HepG2 (cell line): ENCODE data around the gene BIVM. TPM values are rescaled to one million over a fixed set of nuclear protein-coding genes. Genes with fewer than 3 reads are reported as not detected.

Experiments
- BRF2 ChIP-seq: sonication (generic); formaldehyde crosslinking; IDR thresholded peaks from 2 replicates; pipeline ENCODE4 v1.8.1; 2022; ENCODE audit warnings: mild to moderate bottlenecking, missing genetic modification reagents
- ELF1 ChIP-seq: sonication (generic); formaldehyde crosslinking; IDR thresholded peaks from 2 replicates; pipeline ENCODE4 v1.4.0; 2020; ENCODE audit warnings: missing genetic modification reagents
- FUBP1 ChIP-seq: sonication (generic); formaldehyde crosslinking; IDR thresholded peaks from 2 replicates; pipeline ENCODE4 v1.5.1; 2020; ENCODE audit warnings: missing genetic modification reagents, mild to moderate bottlenecking, borderline replicate concordance
- HOXD1 ChIP-seq: sonication (generic); formaldehyde crosslinking; IDR thresholded peaks from 2 replicates; pipeline ENCODE4 v1.5.0; 2020; ENCODE audit warnings: missing genetic modification reagents
- IKZF5 ChIP-seq: IDR thresholded peaks from 2 replicates; pipeline ENCODE4 v1.6.1; 2018; ENCODE audit warnings: missing genetic modification reagents, mild to moderate bottlenecking, missing compliant biosample characterization
- LCORL ChIP-seq, 2 experiments: fragments of 450-650 bp in 1 of 2; sonication (generic) in 1 of 2; formaldehyde crosslinking in 1 of 2; IDR thresholded peaks; 2 replicates each; pipeline versions ENCODE4 v1.5.0 to v1.6.1; 2017 to 2020; ENCODE audit warnings: antibody characterized with exemption in 1 of 2, missing genetic modification reagents in 1 of 2
- MAX ChIP-seq: IDR thresholded peaks from 2 replicates; pipeline ENCODE4 v1.6.1; 2012; ENCODE audit warnings: inconsistent platforms
- RAD21 ChIP-seq: fragments of 450-650 bp; formaldehyde crosslinking; IDR thresholded peaks from 2 replicates; pipeline ENCODE4 v1.5.0; 2020; ENCODE audit warnings: mild to moderate bottlenecking
- RXRB ChIP-seq: IDR thresholded peaks from 2 replicates; pipeline ENCODE4 v1.6.1; 2016; ENCODE audit warnings: borderline replicate concordance, missing genetic modification reagents, missing compliant biosample characterization
- SNAI1 ChIP-seq: sonication (generic); formaldehyde crosslinking; IDR thresholded peaks from 2 replicates; pipeline ENCODE4 v1.5.0; 2020; ENCODE audit warnings: mild to moderate bottlenecking, missing genetic modification reagents, borderline replicate concordance
- TMF1 ChIP-seq: sonication (generic); formaldehyde crosslinking; IDR thresholded peaks from 2 replicates; pipeline ENCODE4 v1.8.1; 2022; ENCODE audit warnings: low read depth, missing genetic modification reagents
- ZBTB20 ChIP-seq: sonication (generic); formaldehyde crosslinking; IDR thresholded peaks from 2 replicates; pipeline ENCODE4 v1.8.1; 2023; ENCODE audit warnings: missing genetic modification reagents, low read depth, mild to moderate bottlenecking, borderline replicate concordance
- ZFP82 ChIP-seq: sonication (generic); formaldehyde crosslinking; IDR thresholded peaks from 2 replicates; pipeline ENCODE4 v1.5.1; 2020; ENCODE audit warnings: mild to moderate bottlenecking, missing genetic modification reagents, borderline replicate concordance
- ZKSCAN1 ChIP-seq: fragments of 150-350 bp; IDR thresholded peaks from 2 replicates; pipeline ENCODE4 v1.6.1; 2014; ENCODE audit warnings: low read length
- ZNF138 ChIP-seq: sonication (generic); formaldehyde crosslinking; IDR thresholded peaks from 2 replicates; pipeline ENCODE4 v1.5.0; 2020; ENCODE audit warnings: mild to moderate bottlenecking, low read depth, missing genetic modification reagents
- ZNF256 ChIP-seq: sonication (generic); formaldehyde crosslinking; conservative IDR thresholded peaks from 2 replicates; pipeline ENCODE4 v1.4.0; 2020; ENCODE audit warnings: missing genetic modification reagents
- ZNF337 ChIP-seq: sonication (generic); formaldehyde crosslinking; IDR thresholded peaks from 2 replicates; pipeline ENCODE4 v1.5.1; 2020; ENCODE audit warnings: missing genetic modification reagents, low read depth, mild to moderate bottlenecking, borderline replicate concordance
- ZNF547 ChIP-seq: sonication (generic); formaldehyde crosslinking; IDR thresholded peaks from 2 replicates; pipeline ENCODE4 v1.5.1; 2020; ENCODE audit warnings: mild to moderate bottlenecking, missing genetic modification reagents
- ZNF710 ChIP-seq: sonication (generic); formaldehyde crosslinking; IDR thresholded peaks from 2 replicates; pipeline ENCODE4 v1.5.0; 2020; ENCODE audit warnings: mild to moderate bottlenecking, missing genetic modification reagents, borderline replicate concordance
- ZNF777 ChIP-seq: sonication (generic); formaldehyde crosslinking; IDR thresholded peaks from 2 replicates; pipeline ENCODE4 v1.4.0; 2020; ENCODE audit warnings: missing genetic modification reagents
- ZSCAN12 ChIP-seq: sonication (generic); formaldehyde crosslinking; IDR thresholded peaks from 2 replicates; pipeline ENCODE4 v1.9.0; 2021; ENCODE audit warnings: mild to moderate bottlenecking, missing genetic modification reagents
- ZSCAN22 ChIP-seq: sonication (generic); formaldehyde crosslinking; IDR thresholded peaks from 2 replicates; pipeline ENCODE4 v1.4.0; 2020; ENCODE audit warnings: mild to moderate bottlenecking, missing genetic modification reagents
- polyA plus RNA-seq, 8 experiments: library from polyadenylated mRNA; depleted of rRNA in 3 of 8; stranded (reverse) in 7 of 8; unstranded in 1 of 8; fragments of >200 nt; fragmentation: Illumina TruSeq in 4 of 8; extraction: Trizol in 4 of 8; gene quantifications; 2 replicates each; pipeline versions ENCODE4 v1.2.1 to v1.2.3, GENCODE V29; 2011 to 2016; ENCODE audit warnings: low read depth in 4 of 8, missing spikeins in 1 of 8, mixed read lengths in 1 of 8; ENCODE audit not compliant: insufficient read depth in 1 of 8
- total RNA-seq, 5 experiments: library from RNA; depleted of rRNA; stranded (reverse); fragments of >200 nt; fragmentation: Illumina TruSeq; extraction: Trizol; gene quantifications; 2 replicates each; pipeline ENCODE4 v1.2.3, GENCODE V29; 2016; ENCODE audit warnings: low read depth in 1 of 5

BIVM gene
- total and polyA plus RNA-seq, 2 of the 13 experiments (the other 11 are each of a cell fraction or from before 2014, with no cell fraction given): 10.4 to 15.8 TPM

- peak; percentile 54 for TF ChIP-seq ELF1 (CRISPR knock-in tag)
- no peak for TF ChIP-seq BRF2 (CRISPR knock-in tag)
- no peak for TF ChIP-seq LCORL (IDR thresholded peaks at IDR 0.05)
- peak; percentile 70 for TF ChIP-seq LCORL (CRISPR knock-in tag; IDR thresholded peaks at IDR 0.05)
- peak; percentile 71 for TF ChIP-seq MAX
- TF ChIP-seq RAD21: peak; percentile 70
- TF ChIP-seq SNAI1: 0 out of 2 replicates have a peak, but pooled peaks have one; percentile 42
- no peak for TF ChIP-seq FUBP1 (CRISPR knock-in tag)
- 0 out of 2 replicates have a peak, but pooled peaks have one; percentile 35 for TF ChIP-seq ZSCAN22 (CRISPR knock-in tag)
- no peak for TF ChIP-seq TMF1
- TF ChIP-seq ZFP82: peak; percentile 56; the same call in 1 of the 2 replicates
- no peak for TF ChIP-seq ZNF337 (CRISPR knock-in tag)
- peak; percentile 43; the same call in 1 of the 2 replicates for TF ChIP-seq ZBTB20 (CRISPR knock-in tag)
- peak; percentile 98 for TF ChIP-seq ZNF777 (CRISPR knock-in tag)
- 0 out of 2 replicates have a peak, but pooled peaks have one; percentile 55 for TF ChIP-seq ZNF547 (CRISPR knock-in tag)
- 0 out of 2 replicates have a peak, but pooled peaks have one; percentile 9 for TF ChIP-seq HOXD1 (CRISPR knock-in tag)
- TF ChIP-seq ZNF710 (CRISPR knock-in tag): peak; percentile 33; the same call in 1 of the 2 replicates
- 0 out of 2 replicates have a peak, but pooled peaks have one; percentile 23 for TF ChIP-seq ZKSCAN1
- TF ChIP-seq ZNF256: no peak
- 0 out of 2 replicates have a peak, but pooled peaks have one; percentile 36 for TF ChIP-seq ZSCAN12 (CRISPR knock-in tag)
- TF ChIP-seq RXRB: peak; percentile 16; the same call in 1 of the 2 replicates
- 0 out of 2 replicates have a peak, but pooled peaks have one; percentile 34 for TF ChIP-seq ZNF138 (CRISPR knock-in tag)
- peak; percentile 76 for TF ChIP-seq IKZF5 (CRISPR knock-in tag)
Measured at GRCh38 chr13:102800145-102801041, 1.5 kb downstream of the BIVM start (continued).
